Measurements from ENCODE around the gene SF3B6. TPM values are rescaled to one million over a fixed set of nuclear protein-coding genes. Genes with fewer than 3 reads are reported as not detected.

Gene SF3B6
- total and polyA plus RNA-seq, 2 donors (not counting 3 experiments of a cell fraction or from before 2014, with no cell fraction given) = 105 to 150 TPM

DNA sequence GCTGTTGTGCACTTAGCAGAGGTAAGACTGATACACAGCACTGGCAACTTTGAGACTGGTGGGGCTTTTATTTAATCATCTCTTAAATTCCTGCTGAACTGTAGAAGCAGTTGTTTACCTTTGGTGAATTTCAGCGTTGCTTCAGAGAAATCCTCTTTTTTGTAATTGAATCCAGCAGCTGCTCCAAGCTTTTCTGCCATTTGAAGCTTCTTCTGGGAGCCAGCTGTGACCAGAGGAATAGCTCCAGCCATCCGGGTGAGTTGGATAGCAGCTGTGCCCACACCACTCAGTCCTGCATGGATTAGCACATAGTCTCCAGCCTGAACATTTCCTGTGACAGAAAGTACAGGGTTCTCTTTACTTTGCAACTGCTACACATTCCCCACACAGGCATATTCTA lies 4.6 kb upstream of the SF3B6 start:
- Histone ChIP-seq H3K4me1 (ENCODE audit: control insufficient read depth, extremely low read depth, insufficient read depth, low read length) (peaks cover 24% of the 10 kb centered on the region), H3K9me3 (replicated peaks; ENCODE audit: control insufficient read depth, insufficient read depth, low read length) (no peaks in the 10 kb centered on the region), H2AFZ (ENCODE audit: low read depth, low read length) (no peak overlapping the region), H3K27ac (ENCODE audit: insufficient read depth, low read depth, low read length) (no peak overlapping the region), H3K9me1 (replicated peaks; ENCODE audit: control insufficient read depth, extremely low read depth, insufficient read depth, low read length) (no peaks in the 10 kb centered on the region), H3K36me3 (ENCODE audit: control insufficient read depth in 2 of 2, extremely low read depth in 1 of 2, insufficient read depth in 2 of 2, low read length in 2 of 2) (peaks cover 7 to 16% of the 10 kb centered on the region in 2 experiments), H4K20me1 (replicated peaks; ENCODE audit: control insufficient read depth, extremely low read depth, insufficient read depth, low read length) (no peaks in the 10 kb centered on the region), H3K4me2 (ENCODE audit: insufficient read depth, low read length) (no peak overlapping the region), H3K27me3 (ENCODE audit: control insufficient read depth in 2 of 2, insufficient read depth in 2 of 2, low read length in 2 of 2) (no peaks in the 10 kb centered on the region), H3K9ac (replicated peaks; ENCODE audit: extremely low read depth, insufficient read depth, low read length) (no peak overlapping the region), H3K4me3 (replicated peaks in 1 of 3; ENCODE audit: insufficient read depth in 1 of 3, low read depth in 1 of 3, low read length in 3 of 3) (no peak overlapping the region), H3K79me2 (ENCODE audit: control insufficient read depth, insufficient read depth, low read length) (peaks cover 9% of the 10 kb centered on the region)
- BruUV-seq (replicated peaks) = no TSS peak
- DNase-seq (ENCODE audit: low read depth, low spot score) (no peak), FAIRE-seq (no peak)
- dilution Hi-C loops (cut with MboI; ENCODE audit: extremely low pct_ligation_motif_present, low sequenced_read_pairs) = no loop called here
- ChIA-PET CTCF (interaction anchor here (0.6 kb wide), 1 partner anchor 256 kb away, joined by 3 read pairs; no protein-coding TSS in a partner anchor), POLR2A (no interaction called here)
- TF ChIP-seq, protein P1, sequence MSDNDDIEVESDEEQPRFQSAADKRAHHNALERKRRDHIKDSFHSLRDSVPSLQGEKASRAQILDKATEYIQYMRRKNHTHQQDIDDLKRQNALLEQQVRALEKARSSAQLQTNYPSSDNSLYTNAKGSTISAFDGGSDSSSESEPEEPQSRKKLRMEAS (IDR thresholded peaks at IDR 0.05; ENCODE audit: insufficient read depth, insufficient read length) = no peak
- TF ChIP-seq, protein P2, sequence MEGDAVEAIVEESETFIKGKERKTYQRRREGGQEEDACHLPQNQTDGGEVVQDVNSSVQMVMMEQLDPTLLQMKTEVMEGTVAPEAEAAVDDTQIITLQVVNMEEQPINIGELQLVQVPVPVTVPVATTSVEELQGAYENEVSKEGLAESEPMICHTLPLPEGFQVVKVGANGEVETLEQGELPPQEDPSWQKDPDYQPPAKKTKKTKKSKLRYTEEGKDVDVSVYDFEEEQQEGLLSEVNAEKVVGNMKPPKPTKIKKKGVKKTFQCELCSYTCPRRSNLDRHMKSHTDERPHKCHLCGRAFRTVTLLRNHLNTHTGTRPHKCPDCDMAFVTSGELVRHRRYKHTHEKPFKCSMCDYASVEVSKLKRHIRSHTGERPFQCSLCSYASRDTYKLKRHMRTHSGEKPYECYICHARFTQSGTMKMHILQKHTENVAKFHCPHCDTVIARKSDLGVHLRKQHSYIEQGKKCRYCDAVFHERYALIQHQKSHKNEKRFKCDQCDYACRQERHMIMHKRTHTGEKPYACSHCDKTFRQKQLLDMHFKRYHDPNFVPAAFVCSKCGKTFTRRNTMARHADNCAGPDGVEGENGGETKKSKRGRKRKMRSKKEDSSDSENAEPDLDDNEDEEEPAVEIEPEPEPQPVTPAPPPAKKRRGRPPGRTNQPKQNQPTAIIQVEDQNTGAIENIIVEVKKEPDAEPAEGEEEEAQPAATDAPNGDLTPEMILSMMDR (IDR thresholded peaks at IDR 0.05; ENCODE audit: extremely low read depth in 1 of 2, insufficient read depth in 1 of 2, low read depth in 1 of 2, low read length in 2 of 2) = no peak
- TF ChIP-seq POLR2A (IDR thresholded peaks at IDR 0.05; ENCODE audit: low read depth, low read length) (no peak), POLR2AphosphoS5 (IDR thresholded peaks at IDR 0.05; ENCODE audit: insufficient read depth, low read depth, low read length) (no peak), FOS (IDR thresholded peaks at IDR 0.05; ENCODE audit: borderline replicate concordance, insufficient read depth, low read length) (no peak), JUN (IDR thresholded peaks at IDR 0.05; ENCODE audit: borderline replicate concordance, insufficient read depth, insufficient read length, low read depth) (no peak), GATA2 (IDR thresholded peaks at IDR 0.05; ENCODE audit: insufficient read depth, insufficient read length, low read depth, low read length) (no peak), EZH2 (IDR thresholded peaks at IDR 0.05; ENCODE audit: borderline replicate concordance, low read depth, low read length, severe bottlenecking) (no peak), MYC (IDR thresholded peaks at IDR 0.05; ENCODE audit: low read depth, low read length) (no peak)
- intact Hi-C loops (cut with micrococcal nuclease) = loop anchor here (5.0 kb wide), 1 partner anchor 287 kb away; no protein-coding TSS in a partner anchor

Data from endothelial cell of umbilical vein (primary cell).